Cardiac fibroblast (primary cell): Measurements from ENCODE around the gene LTBP1.
"Not testable (repeated sequence)": the region's sequence is repeated elsewhere in the genome, so short reads cannot be mapped to it uniquely, and the experiment has no call there.

Experiments
- DNase-seq, 2 donors: peaks; one replicate each; pipeline versions ENCODE4 v3.0.0 to v3.0.0-alpha.2; 2010; ENCODE audit warnings: low read depth in 2 of 2
- H3K4me3 ChIP-seq, 2 donors: replicated peaks in 1 of 2; 1 replicate in 1 of 2; 2 replicates in 1 of 2; pipeline ENCODE4 v1.5.1; 2011; ENCODE audit warnings: low read depth in 2 of 2, low read length in 2 of 2, mild to moderate bottlenecking in 2 of 2, moderate library complexity in 1 of 2
- CTCF ChIP-seq: IDR thresholded peaks from one replicate; pipeline ENCODE4 v1.5.1; 2011; ENCODE audit warnings: low read depth, mild to moderate bottlenecking, low read length, inconsistent platforms

LTBP1 gene

GRCh38 chr2:33433279-33434235 is 486.8 kb downstream of the LTBP1 start:
- peak in 1 of 2 donors; percentile 54 for DNase-seq
- H3K4me3 ChIP-seq = no peak overlapping the region
- no peak for TF ChIP-seq CTCF

- DNase-seq = no peak
- no peak for TF ChIP-seq CTCF
- no peak overlapping the region for H3K4me3 ChIP-seq
These were observed 488.8 kb downstream of the LTBP1 start for GRCh38 chr2:33435518-33435917.

GRCh38 chr2:33436083-33436482 is 489.3 kb downstream of the LTBP1 start:
- no peak for TF ChIP-seq CTCF
- DNase-seq = peak; percentile 33 to 53
- peak overlapping the region in 1 of 2 donors; percentile 20 for H3K4me3 ChIP-seq

- TF ChIP-seq CTCF = no peak
- peak overlapping the region in 1 of 2 donors; percentile 29 for H3K4me3 ChIP-seq
- peak; percentile 87 to 89 for DNase-seq
These were observed 490.5 kb downstream of the LTBP1 start for GRCh38 chr2:33437297-33437696.

GRCh38 chr2:33437815-33438214 is 491.1 kb downstream of the LTBP1 start:
- TF ChIP-seq CTCF = no peak
- DNase-seq = no peak
- no peak overlapping the region for H3K4me3 ChIP-seq

- peak; percentile 83 to 84 for DNase-seq
- TF ChIP-seq CTCF = peak; percentile 83
- H3K4me3 ChIP-seq = no peak overlapping the region
These were observed 494.6 kb downstream of the LTBP1 start for GRCh38 chr2:33441235-33441810.

GRCh38 chr2:33442052-33442451 is 495.3 kb downstream of the LTBP1 start:
- H3K4me3 ChIP-seq, DNase-seq: not testable (repeated sequence)
